Endothelial cell (in vitro differentiated cells): Measurements from ENCODE around the gene RPS14. TPM values are rescaled to one million over a fixed set of nuclear protein-coding genes. Genes with fewer than 3 reads are reported as not detected.
A peak's percentile ranks its signal among the peaks of the same experiment; 100 is the strongest.

ENCODE experiments used
- DNase-seq: peaks from one replicate; pipeline ENCODE4 v3.0.0; 2021; ENCODE audit warnings: low spot score
- H3K27ac Mint-ChIP-seq: one replicate; pipeline ENCODE4 v1.8.0; 2021; ENCODE audit warnings: mixed read lengths, inconsistent platforms; ENCODE audit not compliant: unreplicated experiment
- H3K27me3 Mint-ChIP-seq: one replicate; pipeline ENCODE4 v1.8.0; 2021; ENCODE audit warnings: mild to moderate bottlenecking, moderate library complexity, mixed read lengths, inconsistent platforms; ENCODE audit not compliant: unreplicated experiment
- H3K36me3 Mint-ChIP-seq: one replicate; pipeline ENCODE4 v1.8.0; 2021; ENCODE audit warnings: mild to moderate bottlenecking, low read depth, mixed read lengths, inconsistent platforms; ENCODE audit not compliant: unreplicated experiment
- H3K4me1 Mint-ChIP-seq: one replicate; pipeline ENCODE4 v1.8.0; 2021; ENCODE audit warnings: mild to moderate bottlenecking, mixed read lengths, inconsistent platforms; ENCODE audit not compliant: unreplicated experiment
- H3K4me3 Mint-ChIP-seq: one replicate; pipeline ENCODE4 v1.8.0; 2021; ENCODE audit warnings: mild to moderate bottlenecking, mixed read lengths, inconsistent platforms; ENCODE audit not compliant: unreplicated experiment
- H3K9me3 Mint-ChIP-seq: one replicate; pipeline ENCODE4 v1.8.0; 2021; ENCODE audit warnings: mixed read lengths, inconsistent platforms; ENCODE audit not compliant: unreplicated experiment
- CTCF ChIP-seq: fragments of 200-600 bp; sonication (generic); IDR thresholded peaks from one replicate; pipeline ENCODE4 v1.5.0; 2021; ENCODE audit warnings: antibody characterized with exemption; ENCODE audit not compliant: unreplicated experiment
- total RNA-seq: library from RNA; stranded (reverse); fragmentation: NEBNext Ultra II Directional; extraction: Animal tissue kit (Norgen Biotek cat#: 25700); gene quantifications from one replicate; pipeline ENCODE4 v1.2.1, GENCODE V29; 2021; ENCODE audit not compliant: unreplicated experiment

Gene RPS14
- total RNA-seq, 1 donor from 2014 or later: 2,784 TPM

GRCh38 chr5:150398722-150399523 lies 50.6 kb downstream of the RPS14 start:
- peak; percentile 49 for DNase-seq
- peaks cover 27% of the 10 kb centered on the region for H3K4me1 Mint-ChIP-seq

GRCh38 chr5:150397782-150398721 lies 51.5 kb downstream of the RPS14 start:
- Mint-ChIP-seq H3K4me1 (peaks cover 27% of the 10 kb centered on the region), H3K9me3 (no peaks in the 10 kb centered on the region), H3K4me3 (no peak overlapping the region), H3K27me3 (peaks cover 10% of the 10 kb centered on the region), H3K36me3 (peaks cover 40% of the 10 kb centered on the region), H3K27ac (no peak overlapping the region)
- no peak for DNase-seq
- peak; percentile 16 for TF ChIP-seq CTCF

More at GRCh38 chr5:150398722-150399523, 50.6 kb downstream of the RPS14 start:
- Mint-ChIP-seq H3K27me3 (peaks cover 10% of the 10 kb centered on the region), H3K9me3 (no peaks in the 10 kb centered on the region), H3K36me3 (peaks cover 42% of the 10 kb centered on the region), H3K27ac (no peak overlapping the region), H3K4me3 (no peak overlapping the region)
- peak; percentile 53 for TF ChIP-seq CTCF

- H3K27ac Mint-ChIP-seq: no peak overlapping the region
- DNase-seq: no peak
- H3K9me3 Mint-ChIP-seq: no peaks in the 10 kb centered on the region
- TF ChIP-seq CTCF: no peak
- no peak overlapping the region for H3K4me3 Mint-ChIP-seq
- H3K27me3 Mint-ChIP-seq: peaks cover 9% of the 10 kb centered on the region
- peaks cover 35% of the 10 kb centered on the region for H3K36me3 Mint-ChIP-seq
- peaks cover 23% of the 10 kb centered on the region for H3K4me1 Mint-ChIP-seq
Measured at GRCh38 chr5:150397146-150397781, 52.3 kb downstream of the RPS14 start.

DNA sequence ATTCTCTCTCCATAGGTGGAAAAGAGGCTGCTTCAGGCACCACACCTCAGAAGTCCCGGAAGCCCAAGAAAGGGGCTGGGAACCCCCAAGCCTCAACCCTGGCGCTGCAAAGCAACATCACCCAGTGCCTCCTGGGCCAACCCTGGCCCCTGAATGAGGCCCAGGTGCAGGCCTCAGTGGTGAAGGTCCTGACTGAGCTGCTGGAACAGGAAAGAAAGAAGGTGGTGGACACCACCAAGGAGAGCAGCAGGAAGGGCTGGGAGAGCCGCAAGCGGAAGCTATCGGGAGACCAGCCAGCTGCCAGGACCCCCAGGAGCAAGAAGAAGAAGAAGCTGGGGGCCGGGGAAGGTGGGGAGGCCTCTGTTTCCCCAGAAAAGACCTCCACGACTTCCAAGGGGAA lies 53.3 kb downstream of the RPS14 start:
- TF ChIP-seq CTCF: no peak
- Mint-ChIP-seq H3K36me3 (peaks cover 29% of the 10 kb centered on the region), H3K4me1 (peaks cover 22% of the 10 kb centered on the region), H3K9me3 (no peaks in the 10 kb centered on the region), H3K4me3 (peak overlapping the region; percentile 35), H3K27ac (no peak overlapping the region), H3K27me3 (peaks cover 7% of the 10 kb centered on the region)
- no peak for DNase-seq
